Hematopoietic multipotent progenitor cell treated with erythropoietin and hydrocortisone succinate and interleukin-3 and kit ligand, for 8 days (in vitro differentiated cells): Measurements from ENCODE around the gene ASB11.
"Not testable (repeated sequence)": the region's sequence is repeated elsewhere in the genome, so short reads cannot be mapped to it uniquely, and the experiment has no call there.

Source experiments
- DNase-seq: peaks from one replicate; pipeline ENCODE4 v3.0.0-alpha.2; 2015

Gene ASB11

GRCh38 chrX:15301924-15302323 lies 13.5 kb downstream of the ASB11 start:
- peak; percentile 8 for DNase-seq

- DNase-seq: peak; percentile 12
Observed at GRCh38 chrX:15299941-15300851, 15.2 kb downstream of the ASB11 start.

- no peak for DNase-seq
Observed at GRCh38 chrX:15298780-15299179, 16.7 kb downstream of the ASB11 start.

GRCh38 chrX:15298201-15298600 lies 17.2 kb downstream of the ASB11 start:
- no peak for DNase-seq

- DNase-seq: no peak
Observed at GRCh38 chrX:15293451-15293850, 22.0 kb downstream of the ASB11 start.

GRCh38 chrX:15292861-15293260 lies 22.6 kb downstream of the ASB11 start:
- DNase-seq: no peak

GRCh38 chrX:15277604-15278003 lies 37.8 kb downstream of the ASB11 start:
- DNase-seq: no peak

GRCh38 chrX:15274946-15275345 lies 40.5 kb downstream of the ASB11 start:
- no peak for DNase-seq

- DNase-seq: not testable (repeated sequence)
Observed at GRCh38 chrX:15273275-15273674, 42.2 kb downstream of the ASB11 start.

GRCh38 chrX:15271757-15272156 lies 43.7 kb downstream of the ASB11 start:
- DNase-seq: no peak

- DNase-seq: peak; percentile 71
Observed at GRCh38 chrX:15269618-15270521, 45.6 kb downstream of the ASB11 start, which contains the start of gene ASB9. Gene ASB9 (minus strand): TSS chrX:15270083. CDS start chrX:15269874, 209 bp downstream.

- no peak for DNase-seq
Observed at GRCh38 chrX:15269120-15269519, 46.3 kb downstream of the ASB11 start.

- no peak for DNase-seq
Observed at GRCh38 chrX:15254852-15255251, 60.6 kb downstream of the ASB11 start.

- no peak for DNase-seq
Observed at GRCh38 chrX:15245896-15246295, 69.5 kb downstream of the ASB11 start.

- no peak for DNase-seq
Observed at GRCh38 chrX:15244421-15244820, 71.0 kb downstream of the ASB11 start.

GRCh38 chrX:15242899-15243555 lies 72.4 kb downstream of the ASB11 start:
- DNase-seq: peak; percentile 45

GRCh38 chrX:15241301-15241700 lies 74.1 kb downstream of the ASB11 start:
- DNase-seq: no peak

- DNase-seq: no peak
Observed at GRCh38 chrX:15240414-15240813, 75.0 kb downstream of the ASB11 start.

- no peak for DNase-seq
Observed at GRCh38 chrX:15236146-15236545, 79.3 kb downstream of the ASB11 start.

- DNase-seq: no peak
Observed at GRCh38 chrX:15235001-15235400, 80.4 kb downstream of the ASB11 start.

- DNase-seq: no peak
Observed at GRCh38 chrX:15233416-15234015, 81.9 kb downstream of the ASB11 start.
